GM18907 (cell line): Measurements from ENCODE around the gene UNCX.

Source experiments
- ATAC-seq: cut with Tn5 transposase; IDR thresholded peaks from one replicate; pipeline ENCODE4 v1.9.1; 2021; ENCODE audit warnings: mild to moderate bottlenecking, moderate library complexity; ENCODE audit not compliant: unreplicated experiment

UNCX gene

DNA sequence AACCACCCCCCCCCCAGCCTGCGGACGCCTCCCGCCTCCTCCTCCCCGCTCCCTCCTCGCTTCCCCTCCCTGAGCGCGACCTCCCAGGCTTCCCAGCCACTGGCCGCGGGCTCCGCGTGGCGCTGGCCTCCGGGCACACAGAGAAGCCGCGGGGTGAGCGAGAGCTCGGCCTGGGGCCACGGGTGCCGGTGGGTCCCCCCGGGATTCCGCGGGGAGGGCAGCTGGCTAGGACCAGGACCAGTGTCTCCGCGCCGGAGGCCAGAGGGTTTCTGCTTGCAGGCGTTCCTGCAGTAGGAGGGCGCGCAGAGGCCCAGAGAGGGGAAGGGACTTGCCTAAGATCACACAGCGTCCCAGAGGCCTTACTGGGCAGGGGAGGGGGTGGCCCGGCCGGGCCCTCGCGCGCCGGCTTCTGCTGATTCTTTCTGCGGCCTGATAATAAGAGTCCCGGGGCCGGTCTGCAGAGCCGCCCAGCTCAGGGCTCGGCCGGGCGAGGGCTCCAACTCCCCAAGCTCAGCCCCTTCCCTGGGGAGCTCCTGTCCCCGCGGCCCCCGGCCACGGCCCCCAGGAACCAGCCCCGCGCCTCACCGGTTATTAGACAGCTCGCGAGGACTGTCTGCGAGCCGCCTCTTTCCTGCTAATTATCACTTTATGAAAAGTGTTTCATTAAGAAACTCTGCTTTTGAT is 10.1 kb downstream of the UNCX start:
- ATAC-seq = no peak

GRCh38 chr7:1243290-1243963 is 10.8 kb downstream of the UNCX start:
- ATAC-seq = no peak

GRCh38 chr7:1243964-1244416 is 11.3 kb downstream of the UNCX start:
- no peak for ATAC-seq

- no peak for ATAC-seq
Observed at GRCh38 chr7:1244700-1245523, 12.2 kb downstream of the UNCX start.

- ATAC-seq = no peak
Observed at GRCh38 chr7:1245524-1246050, 12.9 kb downstream of the UNCX start.

DNA sequence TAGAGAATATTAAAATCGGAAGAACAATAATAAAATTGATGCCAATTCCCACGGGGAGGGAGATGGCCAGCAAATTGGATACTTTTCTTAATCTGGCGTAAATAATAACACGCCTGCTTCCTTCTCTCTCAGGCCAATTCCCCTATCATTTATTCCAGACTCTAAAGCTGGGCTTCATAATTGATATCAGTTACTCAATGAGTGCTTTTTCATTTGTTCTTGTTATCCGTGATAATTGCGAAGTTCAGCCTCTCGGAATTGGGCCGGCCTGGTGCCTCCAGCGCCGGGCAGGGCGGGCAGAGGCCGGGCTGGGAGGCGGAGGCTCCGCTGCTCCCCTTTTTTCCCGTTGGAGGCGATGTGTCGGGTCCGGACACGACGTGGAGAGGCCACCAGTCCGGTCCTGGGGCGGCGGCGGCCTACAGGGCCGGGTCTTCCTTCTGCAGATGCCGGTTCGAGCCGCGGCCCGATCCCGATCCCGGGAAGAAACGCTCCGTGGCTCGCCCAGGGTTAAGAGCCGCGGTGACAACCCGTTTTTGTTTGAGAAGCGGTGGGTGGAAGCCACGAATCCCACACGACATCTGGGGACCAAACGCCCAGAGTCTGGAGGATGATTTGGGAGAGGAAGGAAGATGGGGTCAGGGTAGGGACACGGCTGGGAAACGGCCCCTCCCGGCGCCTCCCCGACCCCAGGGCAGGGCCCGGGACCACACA is 13.6 kb downstream of the UNCX start:
- ATAC-seq = no peak

GRCh38 chr7:1246871-1247526 is 14.3 kb downstream of the UNCX start:
- ATAC-seq = no peak

GRCh38 chr7:1247527-1248041 is 14.9 kb downstream of the UNCX start:
- no peak for ATAC-seq

- ATAC-seq = no peak
Observed at GRCh38 chr7:1248143-1248915, 15.7 kb downstream of the UNCX start.

GRCh38 chr7:1248916-1249581 is 16.4 kb downstream of the UNCX start:
- no peak for ATAC-seq

GRCh38 chr7:1249731-1250130 is 17.1 kb downstream of the UNCX start:
- no peak for ATAC-seq

DNA sequence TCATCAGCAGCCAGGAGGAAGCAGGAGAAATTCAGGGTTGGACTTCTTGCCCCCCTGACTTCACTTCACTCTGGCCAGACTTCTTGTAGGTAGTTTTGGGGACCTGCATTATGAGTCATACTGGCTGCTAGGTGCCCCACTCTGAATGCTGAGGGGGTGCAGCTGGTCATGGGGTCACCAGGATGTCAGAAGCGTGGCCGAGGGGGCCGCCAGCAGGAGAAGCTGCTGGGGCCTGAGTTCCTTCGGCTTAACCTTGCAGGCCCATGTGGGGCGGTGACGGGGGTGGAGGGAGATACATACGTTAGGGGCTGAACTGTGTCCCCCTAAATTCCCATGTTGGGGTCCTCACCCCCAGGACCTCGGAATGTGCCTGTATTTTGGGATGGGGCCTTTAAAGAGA is 18.2 kb downstream of the UNCX start:
- ATAC-seq = no peak

GRCh38 chr7:1251796-1252539 is 19.3 kb downstream of the UNCX start:
- no peak for ATAC-seq

GRCh38 chr7:1252540-1253090 is 19.9 kb downstream of the UNCX start:
- ATAC-seq = no peak

DNA sequence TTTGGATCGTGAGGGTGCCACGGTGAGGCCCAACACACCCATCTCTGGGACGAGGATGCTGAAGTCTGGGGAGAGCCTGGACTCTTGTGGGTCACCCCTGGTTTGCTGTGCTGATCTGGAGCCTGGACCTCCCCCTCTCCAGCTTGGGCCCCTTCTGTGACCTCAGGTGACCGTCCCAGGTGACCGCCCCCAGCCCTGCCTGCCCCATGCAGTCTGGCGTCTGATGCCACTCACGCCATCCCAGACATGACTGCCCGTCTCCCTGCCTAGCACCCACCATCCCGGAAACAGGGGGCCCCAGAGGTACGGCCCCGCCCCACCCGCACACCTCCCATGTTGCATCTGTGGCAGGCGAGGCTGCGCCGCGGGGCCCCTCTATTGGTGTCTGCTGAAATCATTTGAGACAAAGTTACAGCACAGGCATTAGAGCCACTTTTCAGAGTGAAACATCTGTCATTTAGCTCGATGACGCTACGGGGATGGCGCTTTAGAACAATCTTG is 21.1 kb downstream of the UNCX start:
- ATAC-seq = no peak

DNA sequence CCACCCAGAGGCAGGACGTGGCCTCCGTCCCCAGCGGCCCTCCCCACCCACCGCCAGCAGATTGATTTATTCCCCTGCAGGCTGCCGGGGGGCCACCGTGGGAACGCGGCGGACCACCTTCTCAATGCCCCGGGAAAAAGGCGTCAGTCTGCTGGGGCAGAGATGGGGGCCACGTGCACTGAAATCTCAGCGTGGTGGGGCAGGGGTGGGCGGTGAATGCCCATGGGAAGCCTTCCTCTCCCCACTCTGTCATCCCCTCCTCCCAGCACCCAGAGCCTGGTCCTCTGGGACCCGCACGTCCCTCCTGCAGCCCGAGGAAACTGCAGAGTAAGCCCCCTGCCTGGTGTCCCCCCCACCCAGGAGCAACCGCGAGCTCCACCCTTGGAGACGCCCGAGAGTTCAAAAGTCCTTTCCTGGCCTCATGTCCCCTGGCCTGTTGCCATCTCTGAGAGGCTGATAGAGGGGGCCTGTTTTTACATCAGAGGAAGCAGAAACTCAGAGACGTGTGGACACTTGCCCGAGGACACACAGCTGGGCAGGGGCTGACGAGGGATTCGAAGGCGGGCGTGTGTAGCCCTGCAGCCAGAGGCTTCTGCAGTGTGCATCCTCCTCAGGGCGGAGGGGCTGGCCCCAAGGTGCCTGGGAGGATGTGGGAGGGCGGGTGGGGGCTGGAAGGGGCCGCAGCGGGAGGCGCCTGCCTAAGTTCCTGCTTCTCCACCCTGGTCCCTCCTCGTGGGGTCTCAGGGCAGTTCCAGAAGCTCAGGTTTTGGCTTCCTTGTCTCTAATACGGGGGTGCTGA is 21.8 kb downstream of the UNCX start:
- ATAC-seq = no peak
